CD4-positive, alpha-beta T cell treated with Interleukin-2 at 100 ng/mL for 4 hours (primary cell): Measurements from ENCODE around the gene SCART1.
A peak's percentile ranks its signal among the peaks of the same experiment; 100 is the strongest.
"Not testable (repeated sequence)": the region's sequence is repeated elsewhere in the genome, so short reads cannot be mapped to it uniquely, and the experiment has no call there.

Experiments used
- DNase-seq: peaks from one replicate; pipeline ENCODE4 v3.0.0-alpha.2; 2020; ENCODE audit warnings: low spot score

Gene SCART1

GRCh38 chr10:133432789-133433188 lies 21.0 kb upstream of the SCART1 start:
- not testable (repeated sequence) for DNase-seq

- DNase-seq: peak; percentile 55
Observed at GRCh38 chr10:133438711-133439273, 15.0 kb upstream of the SCART1 start.

- no peak for DNase-seq
Observed at GRCh38 chr10:133439517-133440461, 14.0 kb upstream of the SCART1 start.

DNA sequence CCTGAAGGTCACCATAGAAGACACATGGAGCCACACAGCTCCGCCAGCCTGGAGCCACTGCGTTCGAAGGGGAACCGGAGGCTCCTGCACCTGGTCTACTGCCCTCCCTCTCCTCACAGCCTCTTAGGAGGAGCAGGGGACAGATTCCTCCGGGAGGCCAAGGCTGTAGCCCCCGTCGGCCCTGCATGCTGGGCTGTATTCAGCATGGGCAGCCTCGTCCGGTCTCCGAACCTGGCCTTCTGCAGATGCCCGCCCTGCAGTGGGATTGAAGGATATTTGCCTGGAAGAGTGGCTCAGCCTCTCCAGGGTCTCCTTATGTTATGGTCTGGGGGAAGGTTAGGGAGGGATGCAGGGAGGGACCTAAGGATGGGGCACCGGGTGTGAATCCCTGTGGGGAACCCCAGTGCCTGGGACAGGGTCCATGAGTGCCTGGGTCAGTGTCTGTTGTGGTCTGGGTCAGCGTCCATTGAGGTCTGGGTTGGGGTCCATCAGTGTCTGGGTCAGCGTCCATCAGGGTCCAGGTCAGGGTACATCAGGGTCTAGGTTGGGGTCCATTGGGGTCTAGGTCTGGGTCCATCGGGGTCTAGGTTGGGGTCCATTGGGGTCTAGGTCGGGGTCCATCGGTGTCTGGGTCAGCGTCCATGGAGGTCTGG lies 13.0 kb upstream of the SCART1 start:
- DNase-seq: no peak

DNA sequence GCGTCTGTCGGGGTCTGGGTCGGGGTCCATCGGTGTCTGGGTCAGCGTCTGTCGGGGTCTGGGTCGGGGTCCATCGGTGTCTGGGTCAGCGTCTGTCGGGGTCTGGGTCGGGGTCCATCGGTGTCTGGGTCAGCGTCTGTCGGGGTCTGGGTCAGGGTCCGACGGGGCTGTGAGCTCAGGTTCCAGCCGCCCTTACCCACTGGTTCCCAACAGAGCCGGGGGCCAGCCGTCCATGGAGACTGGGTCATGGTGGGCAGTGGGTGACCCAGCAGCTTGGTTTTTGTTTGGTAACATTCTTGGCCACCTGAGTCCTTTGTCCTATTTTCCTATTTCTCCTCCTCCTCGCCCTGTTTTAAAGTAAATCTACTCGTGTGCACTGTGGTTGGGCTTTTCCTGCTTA lies 12.4 kb upstream of the SCART1 start:
- DNase-seq: not testable (repeated sequence)

- DNase-seq: no peak
Observed at GRCh38 chr10:133441780-133442179, 12.0 kb upstream of the SCART1 start.

GRCh38 chr10:133442191-133442966 lies 11.4 kb upstream of the SCART1 start:
- peak; percentile 40 for DNase-seq

DNA sequence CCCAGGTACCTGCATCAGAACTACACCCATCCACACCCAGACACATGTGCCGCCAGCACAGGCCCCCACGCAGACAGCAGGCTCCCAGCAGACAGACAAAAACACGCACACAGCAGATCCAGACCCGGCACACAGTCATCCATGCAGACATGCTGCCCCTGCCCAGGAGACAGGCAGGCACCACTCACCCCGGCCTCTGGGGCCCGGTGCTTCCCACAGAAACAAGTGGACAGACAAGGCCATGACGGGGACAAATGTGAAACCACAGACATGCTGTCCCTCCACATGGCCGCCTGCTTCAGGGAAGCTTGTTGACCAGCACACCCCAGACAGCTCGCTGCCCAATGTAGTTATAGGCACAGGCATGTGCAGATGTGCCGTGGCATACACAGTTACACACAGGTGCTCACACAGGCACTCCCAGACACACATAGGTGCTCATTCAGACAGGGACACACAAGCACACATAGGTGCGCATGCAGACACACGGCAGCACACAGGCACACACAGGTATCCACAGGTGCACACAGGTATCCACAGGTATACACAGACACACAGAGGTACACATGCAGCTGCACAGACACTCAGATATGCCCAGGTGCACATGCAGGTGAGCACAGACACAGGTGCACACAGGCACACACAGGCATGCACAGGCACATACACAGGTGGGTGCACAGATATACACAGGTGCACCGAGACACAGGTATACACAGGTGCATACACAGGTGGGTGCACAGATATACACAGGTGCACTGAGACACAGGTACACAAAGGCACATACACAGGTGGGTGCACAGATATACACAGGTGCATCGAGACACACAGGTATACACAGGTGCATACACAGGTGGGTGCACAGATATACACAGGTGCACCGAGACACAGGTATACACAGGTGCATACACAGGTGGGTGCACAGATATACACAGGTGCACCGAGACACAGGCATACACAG lies 10.5 kb upstream of the SCART1 start:
- no peak for DNase-seq

GRCh38 chr10:133444342-133445267 lies 9.1 kb upstream of the SCART1 start:
- no peak for DNase-seq

DNA sequence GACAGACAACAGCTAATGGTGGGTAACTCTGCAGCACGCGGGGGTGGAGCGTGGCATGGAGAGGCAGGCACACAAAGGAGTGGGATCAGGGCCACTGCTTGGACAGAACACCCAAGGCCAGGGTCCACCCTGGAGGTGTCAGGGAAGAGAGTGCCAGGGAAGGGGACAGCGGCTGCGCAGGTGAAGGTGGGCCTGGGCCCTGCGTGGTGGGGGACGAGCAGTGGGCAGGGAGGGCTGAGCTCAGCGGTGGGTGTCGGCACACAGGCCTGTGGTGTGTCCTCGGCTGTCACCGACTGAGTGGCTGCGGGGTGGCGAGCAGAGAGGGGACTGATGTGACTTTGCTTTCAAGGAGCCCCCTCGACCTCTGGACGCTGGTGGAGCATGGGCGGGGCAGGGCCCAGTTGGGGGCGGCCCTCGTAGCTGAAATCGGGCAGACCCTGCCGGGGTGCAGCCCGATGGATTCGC lies 8.4 kb upstream of the SCART1 start:
- DNase-seq: no peak

DNA sequence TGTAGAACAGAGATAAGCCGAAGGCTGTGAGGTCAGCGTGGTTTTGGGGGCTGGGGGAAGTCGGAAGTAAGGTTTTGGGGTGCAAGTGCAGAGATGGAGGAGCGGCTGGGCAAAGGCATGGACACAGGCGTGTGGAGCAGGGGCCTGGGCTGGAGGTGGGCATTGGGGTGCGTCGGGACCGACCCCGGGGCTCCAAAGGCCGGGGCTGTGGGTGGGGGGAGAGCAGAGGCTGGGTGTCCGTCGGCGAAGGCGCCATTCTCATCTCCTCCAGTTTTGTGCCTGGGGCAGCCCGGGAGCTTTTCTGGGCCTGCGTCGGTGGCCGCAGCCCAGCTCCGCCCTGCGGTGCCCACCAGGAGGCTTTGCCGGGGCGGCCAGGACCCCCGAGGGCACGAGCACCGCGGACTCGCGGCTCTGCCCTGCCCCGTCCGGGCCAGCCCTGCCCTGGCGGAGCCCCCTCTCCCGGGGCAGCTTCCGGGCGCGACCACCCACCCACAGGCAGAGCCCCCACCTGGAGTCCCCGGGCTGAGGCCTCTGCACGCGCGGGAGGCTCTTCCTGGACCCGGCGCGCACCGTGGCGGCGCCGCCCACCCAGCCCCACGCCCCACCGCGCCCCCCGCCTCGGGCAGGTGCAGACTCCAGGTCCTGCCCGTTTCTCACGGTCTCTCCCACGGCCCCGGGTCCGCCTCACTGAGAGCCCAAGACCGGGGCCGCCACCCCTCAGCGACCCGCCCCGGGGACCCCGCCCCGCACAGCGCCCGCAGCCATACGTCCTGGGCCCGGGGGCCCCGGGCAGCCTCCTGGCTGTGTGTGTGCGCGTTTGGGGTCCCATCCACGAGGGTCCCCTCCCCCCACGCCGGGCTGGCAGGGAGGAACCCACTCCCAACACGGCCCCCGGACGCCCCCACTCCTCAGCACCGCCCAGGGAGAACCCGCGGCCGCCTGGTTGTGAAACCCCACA lies 7.7 kb upstream of the SCART1 start:
- DNase-seq: no peak

GRCh38 chr10:133446979-133447378 lies 6.8 kb upstream of the SCART1 start:
- DNase-seq: no peak

GRCh38 chr10:133448120-133448519 lies 5.6 kb upstream of the SCART1 start:
- DNase-seq: no peak

GRCh38 chr10:133451346-133451745 lies 2.4 kb upstream of the SCART1 start:
- DNase-seq: no peak

GRCh38 chr10:133452453-133452852 lies 1.3 kb upstream of the SCART1 start:
- DNase-seq: no peak

- no peak for DNase-seq
Observed at GRCh38 chr10:133454204-133454893, 604 bp downstream of the SCART1 start.

DNA sequence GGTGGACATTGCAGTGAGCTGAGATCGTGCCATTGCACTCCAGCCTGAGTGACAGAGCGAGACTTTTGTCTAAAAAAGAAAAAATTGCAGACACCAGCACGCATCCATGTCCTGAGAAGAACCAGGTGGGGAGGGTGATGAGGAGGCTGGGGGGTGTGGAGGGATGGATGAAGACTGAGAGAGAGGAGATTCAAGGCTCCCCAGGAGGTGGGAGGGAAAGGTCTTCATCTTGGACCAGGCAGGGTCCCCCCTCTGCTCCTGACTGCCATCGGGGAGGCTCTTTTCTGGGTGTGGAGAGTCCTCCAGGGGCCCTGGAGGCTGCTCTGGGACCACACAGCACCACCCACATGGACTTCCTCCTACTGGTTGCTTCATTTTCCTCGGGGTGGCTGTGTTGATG lies 1.5 kb downstream of the SCART1 start:
- no peak for DNase-seq

- DNase-seq: no peak
Observed at GRCh38 chr10:133455611-133456031, 1.9 kb downstream of the SCART1 start.
